Occipital lobe (tissue), 2 donors: ENCODE data around the gene TOX2. TPM values are rescaled to one million over a fixed set of nuclear protein-coding genes. Genes with fewer than 3 reads are reported as not detected.

Source experiments
- small RNA-seq: library from RNA; depleted of rRNA; stranded (forward); fragments of <200 nt; gene quantifications from one replicate; pipeline ENCODE3, GENCODE V24; 2014
- total RNA-seq: library from RNA; depleted of rRNA; stranded (reverse); fragments of >200 nt; gene quantifications from one replicate; pipeline ENCODE4 v1.2.3, GENCODE V29; 2014

Gene TOX2
- total RNA-seq, 1 donor from 2014 or later: 0.31 TPM

Small RNA genes within 50 kb of the gene (small RNA-seq; reads per million reads assigned to genes)
- not detected for gene RN7SL443P

Other genes starting within 250 kb of the TOX2 start
- 0.47 TPM for gene MYBL2, start 247.7 kb upstream of the TOX2 start, total RNA-seq
- gene GTSF1L, start 187.8 kb upstream of the TOX2 start, total RNA-seq: not detected